ENCODE data around the gene PLAC9.

Gene PLAC9

DNA sequence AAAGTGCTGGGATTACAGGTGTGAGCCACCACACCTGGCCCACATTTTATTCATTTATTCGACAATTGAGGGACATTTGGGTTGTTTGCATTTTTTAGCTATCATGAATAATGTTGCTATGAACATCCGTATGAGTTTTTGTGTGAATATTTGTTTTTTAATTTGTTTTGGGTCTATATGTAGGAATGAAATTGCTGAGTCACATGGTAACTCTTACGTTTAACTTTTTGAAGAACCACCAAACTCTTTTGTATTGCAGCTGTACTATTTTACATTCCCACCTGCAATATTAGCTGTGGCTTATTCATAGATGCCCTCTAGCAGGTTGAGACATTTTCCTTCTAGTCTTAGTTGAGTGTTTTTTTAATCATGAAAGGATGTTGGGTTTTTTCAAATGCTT lies 14.4 kb downstream of the PLAC9 start:
- Mint-ChIP-seq H3K9me3 (no peaks in the 10 kb centered on the region), H3K4me3 (no peak overlapping the region), H3K27ac (no peak overlapping the region), H3K27me3 (peaks cover 3% of the 10 kb centered on the region), H3K4me1 (ENCODE audit: low read depth) (peaks cover 27% of the 10 kb centered on the region), H3K36me3 (ENCODE audit: low read depth) (peaks cover 44% of the 10 kb centered on the region)
- intact Hi-C loops (cut with micrococcal nuclease), result no loop called here

GRCh38 chr10:80148166-80148805 lies 15.8 kb downstream of the PLAC9 start:
- H3K4me1 Mint-ChIP-seq (ENCODE audit: low read depth), result peaks cover 33% of the 10 kb centered on the region

GRCh38 chr10:80149123-80149522 lies 16.6 kb downstream of the PLAC9 start:
- no peaks in the 10 kb centered on the region for H3K9me3 Mint-ChIP-seq
- peaks cover 66% of the 10 kb centered on the region for H3K36me3 Mint-ChIP-seq (ENCODE audit: low read depth)
- H3K4me1 Mint-ChIP-seq (ENCODE audit: low read depth), result peaks cover 33% of the 10 kb centered on the region
- H3K27ac Mint-ChIP-seq, result no peak overlapping the region
- no peak overlapping the region for H3K4me3 Mint-ChIP-seq
- peaks cover 2% of the 10 kb centered on the region for H3K27me3 Mint-ChIP-seq
- intact Hi-C loops (cut with micrococcal nuclease), result no loop called here

More at GRCh38 chr10:80148166-80148805, 15.8 kb downstream of the PLAC9 start:
- H3K9me3 Mint-ChIP-seq, result no peaks in the 10 kb centered on the region
- H3K27me3 Mint-ChIP-seq, result peaks cover 2% of the 10 kb centered on the region
- no peak overlapping the region for H3K4me3 Mint-ChIP-seq
- H3K27ac Mint-ChIP-seq, result no peak overlapping the region
- peaks cover 58% of the 10 kb centered on the region for H3K36me3 Mint-ChIP-seq (ENCODE audit: low read depth)
- intact Hi-C loops (cut with micrococcal nuclease), result no loop called here

DNA sequence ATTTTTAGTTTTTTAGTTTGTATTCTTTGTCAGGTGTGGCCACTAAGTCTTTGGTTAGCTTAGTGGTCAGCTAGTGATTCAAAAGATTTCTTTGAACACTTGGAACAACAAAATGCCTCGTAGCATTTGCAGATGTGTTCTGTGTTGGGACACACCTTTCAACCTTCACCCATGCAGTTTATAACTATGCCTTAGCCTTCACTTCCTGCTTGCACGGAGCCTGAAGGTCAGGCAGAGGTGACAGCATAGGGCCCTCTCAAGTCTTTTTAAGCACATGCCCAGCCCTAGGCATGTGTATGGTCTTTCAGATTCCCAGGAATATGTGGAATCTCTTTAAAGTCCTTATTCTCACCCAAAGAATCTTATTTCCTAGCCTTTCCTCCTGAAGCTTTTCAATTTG lies 17.6 kb downstream of the PLAC9 start:
- peak overlapping the region; percentile 39 for H3K27ac Mint-ChIP-seq
- H3K27me3 Mint-ChIP-seq, result no peaks in the 10 kb centered on the region
- H3K4me3 Mint-ChIP-seq, result no peak overlapping the region
- intact Hi-C loops (cut with micrococcal nuclease), result no loop called here
- H3K36me3 Mint-ChIP-seq (ENCODE audit: low read depth), result peaks cover 77% of the 10 kb centered on the region
- no peaks in the 10 kb centered on the region for H3K9me3 Mint-ChIP-seq
- peaks cover 29% of the 10 kb centered on the region for H3K4me1 Mint-ChIP-seq (ENCODE audit: low read depth)

GRCh38 chr10:80152820-80153219 lies 20.3 kb downstream of the PLAC9 start:
- Mint-ChIP-seq H3K9me3 (no peaks in the 10 kb centered on the region), H3K27ac (no peak overlapping the region), H3K4me3 (no peak overlapping the region), H3K27me3 (no peaks in the 10 kb centered on the region), H3K36me3 (ENCODE audit: low read depth) (peaks cover 100% of the 10 kb centered on the region), H3K4me1 (ENCODE audit: low read depth) (peaks cover 26% of the 10 kb centered on the region)
- intact Hi-C loops (cut with micrococcal nuclease), result no loop called here

- H3K36me3 Mint-ChIP-seq (ENCODE audit: low read depth), result peaks cover 100% of the 10 kb centered on the region
- peaks cover 32% of the 10 kb centered on the region for H3K4me1 Mint-ChIP-seq (ENCODE audit: low read depth)
- H3K4me3 Mint-ChIP-seq, result no peak overlapping the region
- intact Hi-C loops (cut with micrococcal nuclease), result no loop called here
- H3K27me3 Mint-ChIP-seq, result no peaks in the 10 kb centered on the region
- no peaks in the 10 kb centered on the region for H3K9me3 Mint-ChIP-seq
- H3K27ac Mint-ChIP-seq, result no peak overlapping the region
Measured at GRCh38 chr10:80153460-80153859, 20.9 kb downstream of the PLAC9 start.

GRCh38 chr10:80154626-80154977 lies 22.1 kb downstream of the PLAC9 start:
- no peaks in the 10 kb centered on the region for H3K27me3 Mint-ChIP-seq
- H3K4me1 Mint-ChIP-seq (ENCODE audit: low read depth), result peaks cover 37% of the 10 kb centered on the region
- no peaks in the 10 kb centered on the region for H3K9me3 Mint-ChIP-seq
- intact Hi-C loops (cut with micrococcal nuclease), result no loop called here
- H3K36me3 Mint-ChIP-seq (ENCODE audit: low read depth), result peaks cover 100% of the 10 kb centered on the region
- H3K27ac Mint-ChIP-seq, result no peak overlapping the region
- no peak overlapping the region for H3K4me3 Mint-ChIP-seq

- intact Hi-C loops (cut with micrococcal nuclease), result no loop called here
- H3K27ac Mint-ChIP-seq, result no peak overlapping the region
- no peaks in the 10 kb centered on the region for H3K27me3 Mint-ChIP-seq
- peaks cover 42% of the 10 kb centered on the region for H3K4me1 Mint-ChIP-seq (ENCODE audit: low read depth)
- no peaks in the 10 kb centered on the region for H3K9me3 Mint-ChIP-seq
- H3K36me3 Mint-ChIP-seq (ENCODE audit: low read depth), result peaks cover 100% of the 10 kb centered on the region
- H3K4me3 Mint-ChIP-seq, result no peak overlapping the region
Measured at GRCh38 chr10:80154978-80155695, 22.6 kb downstream of the PLAC9 start.

DNA sequence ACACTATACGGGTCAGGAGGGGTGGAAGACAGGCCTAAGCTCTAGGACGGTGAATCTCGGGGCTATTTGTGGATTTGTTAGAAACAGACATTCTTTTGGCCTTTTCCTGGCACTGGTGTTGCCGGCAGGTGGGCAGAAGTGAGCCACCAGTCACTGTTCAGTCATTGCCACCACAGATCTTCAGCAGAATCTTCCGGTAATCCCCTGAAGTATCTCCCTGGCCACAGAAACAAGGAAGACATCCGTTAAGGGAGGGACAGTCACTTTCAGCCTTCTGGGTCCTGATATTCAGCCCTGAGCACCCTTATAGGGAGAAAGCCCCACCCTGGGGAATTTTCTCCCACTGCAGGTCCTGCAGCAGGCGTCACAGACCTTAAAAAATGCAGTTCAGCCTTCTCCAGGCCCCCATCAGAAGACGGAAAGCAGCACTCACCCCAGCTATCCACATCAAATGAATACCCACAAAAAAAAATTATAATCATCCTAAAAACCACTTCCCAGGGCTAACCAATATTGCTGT lies 23.2 kb downstream of the PLAC9 start:
- Mint-ChIP-seq H3K27ac (no peak overlapping the region), H3K9me3 (no peaks in the 10 kb centered on the region), H3K4me1 (ENCODE audit: low read depth) (peaks cover 42% of the 10 kb centered on the region), H3K27me3 (no peaks in the 10 kb centered on the region), H3K4me3 (no peak overlapping the region), H3K36me3 (ENCODE audit: low read depth) (peaks cover 100% of the 10 kb centered on the region)
- intact Hi-C loops (cut with micrococcal nuclease), result no loop called here

GRCh38 chr10:80156216-80156615 lies 23.7 kb downstream of the PLAC9 start:
- H3K4me1 Mint-ChIP-seq (ENCODE audit: low read depth), result peaks cover 47% of the 10 kb centered on the region
- H3K9me3 Mint-ChIP-seq, result no peaks in the 10 kb centered on the region
- peaks cover 100% of the 10 kb centered on the region for H3K36me3 Mint-ChIP-seq (ENCODE audit: low read depth)
- no peak overlapping the region for H3K27ac Mint-ChIP-seq
- intact Hi-C loops (cut with micrococcal nuclease), result no loop called here
- H3K27me3 Mint-ChIP-seq, result no peaks in the 10 kb centered on the region
- no peak overlapping the region for H3K4me3 Mint-ChIP-seq

- Mint-ChIP-seq H3K9me3 (no peaks in the 10 kb centered on the region), H3K4me3 (no peak overlapping the region), H3K4me1 (ENCODE audit: low read depth) (peaks cover 57% of the 10 kb centered on the region), H3K27me3 (no peaks in the 10 kb centered on the region), H3K36me3 (ENCODE audit: low read depth) (peaks cover 100% of the 10 kb centered on the region), H3K27ac (no peak overlapping the region)
- intact Hi-C loops (cut with micrococcal nuclease), result no loop called here
Measured at GRCh38 chr10:80157561-80157960, 25.0 kb downstream of the PLAC9 start.

GRCh38 chr10:80158126-80158525 lies 25.6 kb downstream of the PLAC9 start:
- H3K27me3 Mint-ChIP-seq, result no peaks in the 10 kb centered on the region
- no peaks in the 10 kb centered on the region for H3K9me3 Mint-ChIP-seq
- peak overlapping the region; percentile 16 for H3K27ac Mint-ChIP-seq
- no peak overlapping the region for H3K4me3 Mint-ChIP-seq
- H3K36me3 Mint-ChIP-seq (ENCODE audit: low read depth), result peaks cover 100% of the 10 kb centered on the region
- peaks cover 57% of the 10 kb centered on the region for H3K4me1 Mint-ChIP-seq (ENCODE audit: low read depth)
- intact Hi-C loops (cut with micrococcal nuclease), result no loop called here

- intact Hi-C loops (cut with micrococcal nuclease), result no loop called here
- H3K27me3 Mint-ChIP-seq, result no peaks in the 10 kb centered on the region
- peaks cover 100% of the 10 kb centered on the region for H3K36me3 Mint-ChIP-seq (ENCODE audit: low read depth)
- peak overlapping the region; percentile 35 for H3K4me3 Mint-ChIP-seq
- H3K9me3 Mint-ChIP-seq, result no peaks in the 10 kb centered on the region
- H3K27ac Mint-ChIP-seq, result peak overlapping the region; percentile 16
- H3K4me1 Mint-ChIP-seq (ENCODE audit: low read depth), result peaks cover 62% of the 10 kb centered on the region
Measured at GRCh38 chr10:80158598-80159127, 26.1 kb downstream of the PLAC9 start.

DNA sequence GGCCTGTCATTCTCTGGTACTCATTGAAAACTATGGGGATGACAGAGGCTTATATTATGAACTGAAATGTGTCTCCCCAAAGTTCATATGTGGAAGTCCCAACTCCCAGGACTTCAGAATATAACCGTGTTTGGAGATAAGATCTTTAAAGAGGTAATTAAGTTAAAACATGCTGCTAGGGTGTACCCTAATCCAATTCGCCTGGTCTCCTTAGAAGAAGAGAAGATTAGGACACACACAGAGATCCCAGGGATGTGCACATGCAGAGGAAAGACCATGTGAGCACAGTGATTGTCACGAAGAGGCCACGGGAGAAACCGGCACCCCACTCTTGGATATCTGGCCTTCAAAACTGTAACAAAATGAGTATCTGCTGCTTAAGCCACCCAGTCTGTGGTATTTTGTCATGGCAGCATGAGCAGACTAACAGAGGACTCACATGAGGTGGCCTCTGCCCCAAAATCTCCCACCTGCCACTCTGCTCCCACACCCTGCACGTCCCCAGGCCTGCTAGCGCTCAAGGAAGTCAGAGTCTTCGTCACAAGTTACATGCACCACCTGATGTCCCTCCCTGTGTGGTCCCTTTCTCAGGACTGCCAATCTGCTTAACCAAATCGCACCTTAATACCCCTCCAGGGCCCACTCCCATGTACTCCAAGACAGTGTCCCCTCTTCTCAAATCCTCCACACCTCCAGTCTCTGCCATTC lies 26.8 kb downstream of the PLAC9 start:
- intact Hi-C loops (cut with micrococcal nuclease), result no loop called here
- peak overlapping the region; percentile 35 for H3K4me3 Mint-ChIP-seq
- H3K9me3 Mint-ChIP-seq, result no peaks in the 10 kb centered on the region
- H3K27ac Mint-ChIP-seq, result peak overlapping the region; percentile 16
- H3K36me3 Mint-ChIP-seq (ENCODE audit: low read depth), result peaks cover 100% of the 10 kb centered on the region
- H3K4me1 Mint-ChIP-seq (ENCODE audit: low read depth), result peaks cover 69% of the 10 kb centered on the region
- H3K27me3 Mint-ChIP-seq, result no peaks in the 10 kb centered on the region

Data from dendritic cell treated with granulocyte-macrophage colony-stimulating factor and Interleukin-4, amounts not matched to agents 40 ng/mL and 50 ng/mL, for 4 days (primary cell).